ENCODE measurements around the gene KIF13A.
A peak's percentile ranks its signal among the peaks of the same experiment; 100 is the strongest.
"Not testable (repeated sequence)": the region's sequence is repeated elsewhere in the genome, so short reads cannot be mapped to it uniquely, and the experiment has no call there.

The KIF13A gene

GRCh38 chr6:17932330-17932852, 55.0 kb downstream of the KIF13A start:
- DNase-seq (ENCODE audit: low spot score), result no peak

GRCh38 chr6:17931227-17931626, 56.2 kb downstream of the KIF13A start:
- no peak for DNase-seq (ENCODE audit: low spot score)

- DNase-seq (ENCODE audit: low spot score), result no peak
Observed at GRCh38 chr6:17930321-17930993, 57.0 kb downstream of the KIF13A start.

- no peak for DNase-seq (ENCODE audit: low spot score)
Observed at GRCh38 chr6:17928514-17929430, 58.7 kb downstream of the KIF13A start.

GRCh38 chr6:17927705-17928104, 59.7 kb downstream of the KIF13A start:
- no peak for DNase-seq (ENCODE audit: low spot score)

- DNase-seq (ENCODE audit: low spot score), result no peak
Observed at GRCh38 chr6:17923401-17923863, 64.0 kb downstream of the KIF13A start.

GRCh38 chr6:17921454-17921853, 66.0 kb downstream of the KIF13A start:
- DNase-seq (ENCODE audit: low spot score), result no peak

- no peak for DNase-seq (ENCODE audit: low spot score)
Observed at GRCh38 chr6:17919496-17919895, 67.9 kb downstream of the KIF13A start.

GRCh38 chr6:17917837-17918763, 69.3 kb downstream of the KIF13A start:
- no peak for DNase-seq (ENCODE audit: low spot score)

GRCh38 chr6:17914651-17915050, 72.8 kb downstream of the KIF13A start:
- DNase-seq (ENCODE audit: low spot score), result no peak

- DNase-seq (ENCODE audit: low spot score), result no peak
Observed at GRCh38 chr6:17912521-17912920, 74.9 kb downstream of the KIF13A start.

GRCh38 chr6:17911656-17912055, 75.8 kb downstream of the KIF13A start:
- DNase-seq (ENCODE audit: low spot score), result not testable (repeated sequence)

GRCh38 chr6:17910189-17910588, 77.2 kb downstream of the KIF13A start:
- DNase-seq (ENCODE audit: low spot score), result no peak

- DNase-seq (ENCODE audit: low spot score), result no peak
Observed at GRCh38 chr6:17908831-17909230, 78.6 kb downstream of the KIF13A start.

- peak; percentile 9 for DNase-seq (ENCODE audit: low spot score)
Observed at GRCh38 chr6:17907406-17908229, 79.8 kb downstream of the KIF13A start.

GRCh38 chr6:17905611-17906592, 81.5 kb downstream of the KIF13A start:
- no peak for DNase-seq (ENCODE audit: low spot score)

GRCh38 chr6:17904491-17905120, 82.8 kb downstream of the KIF13A start:
- DNase-seq (ENCODE audit: low spot score), result no peak

GRCh38 chr6:17902974-17903373, 84.5 kb downstream of the KIF13A start:
- DNase-seq (ENCODE audit: low spot score), result no peak

GRCh38 chr6:17901493-17901892, 85.9 kb downstream of the KIF13A start:
- no peak for DNase-seq (ENCODE audit: low spot score)
